G401 (cell line): ENCODE data around the gene S100P. TPM values are rescaled to one million over a fixed set of nuclear protein-coding genes. Genes with fewer than 3 reads are reported as not detected.

Source experiments
- DNase-seq: peaks from one replicate; pipeline ENCODE4 v3.0.0-alpha.2; 2015; ENCODE audit warnings: low spot score
- in situ Hi-C: cut with HindIII; loops from 2 replicates; pipeline ENCODE4 v1.10.0; 2016; ENCODE audit warnings: low sequenced_read_pairs, mixed read lengths
- total RNA-seq: library from RNA; depleted of rRNA; stranded (reverse); fragments of >200 nt; shearing (Covaris generic); gene quantifications from 2 replicates; pipeline ENCODE4 v1.2.3, GENCODE V29; 2014

Gene S100P
- total RNA-seq, 1 experiment from 2014 or later: not detected

- DNase-seq: no peak
- in situ Hi-C loops: no loop called here
These were observed 872 bp upstream of the S100P start for GRCh38 chr4:6692806-6693205.

GRCh38 chr4:6694177-6694901 lies 661 bp downstream of the S100P start:
- in situ Hi-C loops: no loop called here
- DNase-seq: no peak

- DNase-seq: no peak
- in situ Hi-C loops: no loop called here
These were observed 2.3 kb downstream of the S100P start for GRCh38 chr4:6695660-6696610.

GRCh38 chr4:6696611-6697010 lies 2.9 kb downstream of the S100P start:
- DNase-seq: no peak
- in situ Hi-C loops: no loop called here

- no peak for DNase-seq
- in situ Hi-C loops: no loop called here
These were observed 3.5 kb downstream of the S100P start for GRCh38 chr4:6697131-6697530.

- no peak for DNase-seq
- in situ Hi-C loops: no loop called here
These were observed 5.7 kb downstream of the S100P start for GRCh38 chr4:6699388-6699787.

- DNase-seq: no peak
- in situ Hi-C loops: no loop called here
These were observed 6.2 kb downstream of the S100P start for GRCh38 chr4:6699903-6700302.

- in situ Hi-C loops: no loop called here
- no peak for DNase-seq
These were observed 7.7 kb downstream of the S100P start for GRCh38 chr4:6701371-6701770.

- in situ Hi-C loops: no loop called here
These were observed 9.1 kb downstream of the S100P start for GRCh38 chr4:6702761-6703160.

GRCh38 chr4:6703786-6704185 lies 10.1 kb downstream of the S100P start:
- in situ Hi-C loops: no loop called here
- DNase-seq: no peak

More at GRCh38 chr4:6702761-6703160, 9.1 kb downstream of the S100P start:
- no peak for DNase-seq

- DNase-seq: no peak
- in situ Hi-C loops: no loop called here
These were observed 12.0 kb downstream of the S100P start for GRCh38 chr4:6705646-6706045.

GRCh38 chr4:6706173-6706572 lies 12.5 kb downstream of the S100P start:
- in situ Hi-C loops: no loop called here
- DNase-seq: no peak

- in situ Hi-C loops: no loop called here
- DNase-seq: peak; percentile 91
These were observed 15.8 kb downstream of the S100P start, which contains the start of gene MRFAP1L1 for GRCh38 chr4:6709230-6710114. Gene MRFAP1L1, minus strand, starts transcription at chr4:6709865. Its CDS starts 236 bp downstream, at chr4:6709629.

- in situ Hi-C loops: no loop called here
- DNase-seq: no peak
These were observed 16.6 kb downstream of the S100P start for GRCh38 chr4:6710282-6710681.

- no peak for DNase-seq
- in situ Hi-C loops: no loop called here
These were observed 17.3 kb downstream of the S100P start for GRCh38 chr4:6710996-6711395.

GRCh38 chr4:6714954-6715353 lies 21.3 kb downstream of the S100P start:
- no peak for DNase-seq
- in situ Hi-C loops: no loop called here

- DNase-seq: no peak
- in situ Hi-C loops: no loop called here
These were observed 22.0 kb downstream of the S100P start for GRCh38 chr4:6715704-6716017.

GRCh38 chr4:6716018-6716911 lies 22.6 kb downstream of the S100P start, which contains the start of gene BLOC1S4:
Gene BLOC1S4, plus strand, starts transcription at chr4:6716174. Its CDS starts 36 bp downstream, at chr4:6716210.
- peak; percentile 87 for DNase-seq
- in situ Hi-C loops: no loop called here
